GM21825 (cell line): Measurements from ENCODE around the gene SDR9C7.
"Not testable (repeated sequence)": the region's sequence is repeated elsewhere in the genome, so short reads cannot be mapped to it uniquely, and the experiment has no call there.

Source experiments
- ATAC-seq: cut with Tn5 transposase; IDR thresholded peaks from one replicate; pipeline ENCODE4 v1.9.1; 2021; ENCODE audit warnings: mild to moderate bottlenecking, moderate library complexity; ENCODE audit not compliant: unreplicated experiment

Gene SDR9C7

GRCh38 chr12:56918139-56918538, 16.1 kb downstream of the SDR9C7 start:
- ATAC-seq, result not testable (repeated sequence)

- no peak for ATAC-seq
Observed at GRCh38 chr12:56916996-56917333, 17.2 kb downstream of the SDR9C7 start.

- ATAC-seq, result no peak
Observed at GRCh38 chr12:56916296-56916995, 17.8 kb downstream of the SDR9C7 start.

GRCh38 chr12:56914724-56915123, 19.5 kb downstream of the SDR9C7 start:
- ATAC-seq, result no peak

GRCh38 chr12:56914256-56914655, 20.0 kb downstream of the SDR9C7 start:
- ATAC-seq, result no peak

- ATAC-seq, result not testable (repeated sequence)
Observed at GRCh38 chr12:56909403-56909802, 24.8 kb downstream of the SDR9C7 start.

DNA sequence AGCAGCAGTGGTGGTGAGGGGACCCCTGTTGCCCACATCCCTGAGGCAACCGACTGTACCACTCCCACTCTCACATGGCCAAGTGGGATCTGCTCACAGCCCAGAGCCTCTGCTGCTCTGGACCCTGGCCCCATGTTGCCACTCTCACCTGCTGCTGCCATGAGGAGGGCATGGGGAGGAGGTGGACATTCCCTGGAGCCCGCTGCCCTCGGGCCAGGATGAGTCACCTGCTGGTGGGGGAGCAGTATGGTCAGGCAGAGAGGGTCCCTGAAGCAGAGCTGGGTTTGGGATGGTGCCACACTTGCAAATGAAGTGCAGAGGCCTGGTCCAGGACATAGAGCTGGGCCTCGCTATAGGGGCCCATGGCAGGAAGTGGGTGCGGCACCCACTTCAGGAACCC, 26.1 kb downstream of the SDR9C7 start:
- ATAC-seq, result no peak

- ATAC-seq, result no peak
Observed at GRCh38 chr12:56905852-56906251, 28.4 kb downstream of the SDR9C7 start.

- no peak for ATAC-seq
Observed at GRCh38 chr12:56903374-56903773, 30.8 kb downstream of the SDR9C7 start.

GRCh38 chr12:56901313-56901712, 32.9 kb downstream of the SDR9C7 start:
- not testable (repeated sequence) for ATAC-seq

DNA sequence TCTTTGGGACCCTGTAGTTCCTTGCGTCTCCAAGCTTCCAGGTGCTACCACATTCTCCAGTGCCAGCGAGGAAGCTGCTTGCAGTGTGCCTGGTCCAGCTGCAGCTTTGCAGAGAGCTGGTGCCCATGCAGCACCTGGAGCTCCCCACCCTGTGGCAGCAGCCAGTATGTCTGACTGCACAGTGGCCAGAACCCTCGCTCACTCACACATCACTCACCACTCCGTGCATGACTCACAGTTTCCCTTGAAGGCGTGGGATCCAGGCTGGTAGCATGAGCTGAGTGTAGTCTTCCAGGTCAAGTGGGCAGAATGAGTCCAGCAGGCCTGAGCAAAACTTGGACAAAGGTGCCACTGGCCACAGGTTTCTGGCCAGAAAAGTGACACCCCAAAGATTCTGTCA, 33.6 kb downstream of the SDR9C7 start:
- no peak for ATAC-seq

DNA sequence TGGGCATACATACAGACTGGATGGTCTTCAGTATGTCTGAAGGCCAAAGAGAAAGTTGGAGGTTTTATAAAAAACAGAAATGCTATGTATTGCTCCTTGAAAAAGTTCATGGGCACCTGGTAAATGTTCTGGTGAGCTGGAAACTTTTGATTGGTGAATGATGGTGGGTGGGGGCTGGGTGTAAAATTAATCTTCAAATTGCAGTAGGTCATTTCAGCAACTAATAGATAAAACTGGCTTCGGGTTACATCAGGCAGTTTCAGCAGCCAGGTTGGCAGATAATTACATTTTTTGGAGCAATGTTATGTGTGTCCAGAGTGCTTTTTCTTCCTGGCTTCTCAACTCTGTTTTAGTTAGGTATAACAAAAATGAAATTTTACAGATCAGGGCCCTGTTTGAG, 35.3 kb downstream of the SDR9C7 start:
- ATAC-seq, result no peak

GRCh38 chr12:56897844-56898361, 36.3 kb downstream of the SDR9C7 start:
- no peak for ATAC-seq

DNA sequence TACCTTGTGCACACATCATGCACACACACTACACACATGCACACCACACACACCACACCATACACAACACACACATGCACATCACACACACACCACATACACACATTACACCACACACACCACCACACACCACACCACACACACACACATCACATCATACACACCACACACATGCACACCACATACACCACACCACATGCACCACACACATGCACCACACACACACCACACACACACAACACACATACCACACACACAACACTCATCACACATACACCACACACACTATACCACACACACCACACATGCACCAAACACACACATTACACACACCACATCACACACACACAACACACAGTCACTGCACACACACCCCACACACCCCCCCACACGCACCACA, 38.1 kb downstream of the SDR9C7 start:
- ATAC-seq, result no peak

DNA sequence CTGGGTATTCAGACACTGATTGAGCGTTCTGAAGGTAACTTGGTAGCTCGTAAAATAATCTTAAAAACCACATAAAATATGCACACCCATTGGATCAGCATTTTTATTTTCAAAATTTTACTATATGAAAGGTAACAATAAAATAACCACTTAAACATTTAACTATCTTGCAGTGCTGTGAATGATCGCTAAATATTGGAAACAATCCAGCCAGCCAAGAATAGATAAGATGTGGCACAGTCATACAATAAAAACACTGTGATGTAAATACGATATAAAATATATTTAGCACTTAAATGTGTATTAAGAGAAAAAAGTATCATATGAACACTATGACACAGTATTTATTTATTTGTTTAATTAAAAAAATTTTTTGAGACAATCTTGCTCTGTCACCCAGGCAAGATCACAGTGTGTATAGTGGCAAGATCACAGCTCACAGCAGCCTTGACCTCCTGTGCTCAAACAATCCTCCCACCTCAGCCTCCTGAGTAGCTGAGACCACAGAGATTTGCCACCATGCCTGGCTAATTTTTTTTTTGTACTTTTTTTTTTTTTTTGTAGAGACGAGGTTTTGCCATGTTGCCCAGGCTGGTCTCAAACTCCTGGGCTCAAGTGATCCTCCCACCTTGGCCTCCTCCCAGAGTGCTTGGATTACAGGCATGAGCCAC, 39.4 kb downstream of the SDR9C7 start:
- no peak for ATAC-seq

- not testable (repeated sequence) for ATAC-seq
Observed at GRCh38 chr12:56891885-56892284, 42.3 kb downstream of the SDR9C7 start.

DNA sequence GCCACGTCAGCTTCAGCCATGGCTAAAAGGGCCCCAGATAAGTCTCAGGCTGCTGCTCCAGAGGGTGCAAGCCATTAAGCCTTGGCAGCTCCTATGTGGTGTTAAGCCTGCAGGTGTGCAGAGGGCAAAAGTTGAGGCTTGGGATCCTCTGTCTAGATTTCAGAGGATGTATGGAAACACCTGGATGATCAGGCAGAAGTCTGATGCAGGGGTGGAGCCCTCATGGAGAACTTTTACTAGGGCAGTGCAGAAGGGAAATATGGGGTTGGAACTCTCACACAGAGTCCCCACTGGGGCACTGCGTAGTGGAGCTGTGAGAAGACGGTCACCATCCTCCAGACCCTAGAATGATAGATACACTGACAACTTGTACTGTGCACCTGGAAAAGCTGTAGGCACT, 47.9 kb downstream of the SDR9C7 start:
- no peak for ATAC-seq

GRCh38 chr12:56885316-56885715, 48.9 kb downstream of the SDR9C7 start:
- ATAC-seq, result no peak

GRCh38 chr12:56884421-56884820, 49.8 kb downstream of the SDR9C7 start:
- no peak for ATAC-seq

DNA sequence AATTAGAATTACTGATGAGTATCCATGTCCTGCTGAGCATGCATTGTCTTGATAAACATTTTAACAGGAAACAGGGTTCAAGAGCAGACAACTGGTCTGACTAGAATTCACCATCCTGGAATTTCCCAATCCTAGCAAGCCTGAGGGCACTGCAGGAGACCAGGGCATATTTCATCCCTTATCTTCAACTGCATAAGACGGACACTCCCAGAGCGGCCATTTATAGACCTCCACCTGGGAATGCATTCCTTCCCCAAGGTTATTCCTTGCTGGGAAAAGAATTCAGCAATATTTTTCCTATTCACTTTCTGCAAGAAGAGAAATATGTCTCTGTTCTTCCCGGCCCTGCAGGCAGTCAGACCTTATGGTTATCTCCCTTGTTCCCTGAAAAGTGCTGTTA, 51.8 kb downstream of the SDR9C7 start:
- ATAC-seq, result not testable (repeated sequence)

- ATAC-seq, result no peak
Observed at GRCh38 chr12:56880125-56880992, 53.8 kb downstream of the SDR9C7 start.
